MM.1S (cell line): ENCODE measurements around the gene DCBLD1.
"Not testable (repeated sequence)": the region's sequence is repeated elsewhere in the genome, so short reads cannot be mapped to it uniquely, and the experiment has no call there.

Experiments used
- DNase-seq: peaks from one replicate; pipeline ENCODE4 v3.0.0-alpha.2; 2015
- H2AFZ ChIP-seq: fragments of 300-600 bp; sonication (generic); 2 replicates; pipeline ENCODE4 v1.6.0; 2016; ENCODE audit warnings: antibody characterized with exemption, low read length
- H3F3A ChIP-seq: fragments of 300-600 bp; sonication (generic); 2 replicates; pipeline ENCODE4 v1.6.1; 2016; ENCODE audit warnings: mild to moderate bottlenecking, antibody characterized with exemption, low read length, moderate library complexity, mixed read lengths; ENCODE audit not compliant: insufficient read depth
- H3K27ac ChIP-seq: fragments of 300-600 bp; sonication (generic); 2 replicates; pipeline ENCODE4 v1.5.1; 2016; ENCODE audit warnings: mild to moderate bottlenecking, low read length
- H3K27me3 ChIP-seq: fragments of 300-600 bp; sonication (generic); replicated peaks from 2 replicates; pipeline ENCODE4 v1.6.0; 2016; ENCODE audit warnings: low read length; ENCODE audit not compliant: insufficient read depth
- H3K36me3 ChIP-seq: fragments of 300-600 bp; sonication (generic); replicated peaks from 2 replicates; pipeline ENCODE4 v1.6.1; 2016; ENCODE audit warnings: mild to moderate bottlenecking, low read length, mixed read lengths; ENCODE audit not compliant: insufficient read depth
- H3K4me1 ChIP-seq: fragments of 300-600 bp; sonication (generic); 2 replicates; pipeline ENCODE4 v1.6.1; 2016; ENCODE audit warnings: low read length, mixed read lengths
- H3K4me2 ChIP-seq: fragments of 300-600 bp; sonication (generic); 2 replicates; pipeline ENCODE4 v1.6.0; 2016; ENCODE audit warnings: low read depth, low read length
- H3K4me3 ChIP-seq: fragments of 300-600 bp; sonication (generic); 2 replicates; pipeline ENCODE4 v1.5.1; 2016; ENCODE audit warnings: low read length, mixed read lengths
- H3K79me2 ChIP-seq: fragments of 300-600 bp; sonication (generic); 2 replicates; pipeline ENCODE4 v1.6.1; 2016; ENCODE audit warnings: mixed run types, low read length, mixed read lengths
- H3K9ac ChIP-seq: fragments of 300-600 bp; sonication (generic); 2 replicates; pipeline ENCODE4 v1.6.1; 2016; ENCODE audit warnings: low read length, mixed read lengths
- H3K9me2 ChIP-seq: fragments of 300-600 bp; sonication (generic); replicated peaks from 2 replicates; pipeline ENCODE4 v1.6.1; 2016; ENCODE audit warnings: mild to moderate bottlenecking, low read length, mixed read lengths; ENCODE audit not compliant: insufficient read depth
- H3K9me3 ChIP-seq: fragments of 300-600 bp; sonication (generic); replicated peaks from 2 replicates; pipeline ENCODE4 v1.6.1; 2016; ENCODE audit warnings: mild to moderate bottlenecking, low read length, mixed read lengths; ENCODE audit not compliant: insufficient read depth
- H4K20me1 ChIP-seq: fragments of 300-600 bp; sonication (generic); 2 replicates; pipeline ENCODE4 v1.6.1; 2016; ENCODE audit warnings: mild to moderate bottlenecking, low read length, moderate library complexity, mixed read lengths; ENCODE audit not compliant: insufficient read depth
- EZH2 ChIP-seq: fragments of 300-600 bp; sonication (generic); optimal IDR thresholded peaks from 2 replicates; pipeline ENCODE3; 2017; ENCODE audit warnings: low read depth, mild to moderate bottlenecking, antibody characterized with exemption, low read length, mixed read lengths
- EZH2phosphoT487 ChIP-seq: fragments of 300-600 bp; sonication (generic); IDR thresholded peaks from 2 replicates; pipeline ENCODE4 v1.6.1; 2018; ENCODE audit warnings: antibody characterized with exemption, low read length
- TF ChIP-seq, protein P1 (sequence below): fragments of 300-600 bp; sonication (generic); IDR thresholded peaks from 2 replicates; pipeline ENCODE4 v1.5.1; 2016; ENCODE audit warnings: antibody characterized with exemption, low read length, mixed read lengths

DCBLD1 gene

DNA sequence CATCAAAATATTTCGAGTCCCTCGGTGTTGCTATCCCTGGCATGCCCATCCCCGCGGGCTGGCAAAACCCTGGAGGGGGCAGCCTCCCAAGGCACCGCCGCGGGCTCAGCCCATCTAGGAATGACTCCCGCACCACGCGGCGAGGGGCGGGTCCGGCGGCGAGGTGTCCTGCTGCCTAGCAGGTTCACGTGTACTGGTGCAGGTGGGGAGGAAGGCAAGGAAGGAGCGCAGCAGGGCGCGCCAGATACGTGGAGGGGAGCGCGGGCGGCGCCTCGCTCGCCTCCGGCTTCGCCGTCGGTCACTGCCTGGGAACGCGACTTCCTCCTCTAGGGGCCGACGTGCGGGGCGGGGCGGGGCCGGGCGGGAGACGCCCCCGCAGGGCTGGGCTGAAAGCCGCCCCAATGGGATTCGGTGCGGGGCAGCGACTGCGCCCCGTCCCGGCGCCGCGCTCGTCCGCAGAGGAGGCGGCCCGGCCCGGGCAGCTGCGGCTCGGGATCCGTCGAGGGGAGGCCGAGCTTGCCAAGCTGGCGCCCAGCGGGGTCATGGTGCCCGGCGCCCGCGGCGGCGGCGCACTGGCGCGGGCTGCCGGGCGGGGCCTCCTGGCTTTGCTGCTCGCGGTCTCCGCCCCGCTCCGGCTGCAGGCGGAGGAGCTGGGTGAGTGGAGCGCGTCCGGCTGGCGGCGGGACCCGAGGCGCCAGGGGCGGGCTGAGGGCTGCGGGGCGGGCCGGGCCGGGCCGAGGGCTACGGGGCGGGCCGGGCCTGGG lies at the start of gene DCBLD1:
TSS of gene DCBLD1 (plus strand) at position 435 of the 764 bp plus-strand sequence. CDS start at position 543, 108 bp downstream.
- Histone ChIP-seq H3K27ac (peak within 1 kb of the TSS; percentile 89), H3K4me2 (peak within 1 kb of the TSS; percentile 75), H3F3A (peaks cover 46% of the 10 kb centered on the region), H3K4me1 (peaks cover 36% of the 10 kb centered on the region), H3K9me3 (no peaks in the 10 kb centered on the region), H4K20me1 (no peaks in the 10 kb centered on the region), H3K4me3 (peak within 1 kb of the TSS; percentile 97), H3K9ac (peak within 1 kb of the TSS; percentile 94), H3K27me3 (no peaks in the 10 kb centered on the region), H3K9me2 (no peaks in the 10 kb centered on the region), H3K79me2 (peaks cover 38% of the 10 kb centered on the region), H2AFZ (peak within 1 kb of the TSS; percentile 91), H3K36me3 (no peaks in the 10 kb centered on the region)
- peak; percentile 87 for DNase-seq
- TF ChIP-seq EZH2phosphoT487 (no peak), EZH2 (no peak)
- TF ChIP-seq, protein P1, sequence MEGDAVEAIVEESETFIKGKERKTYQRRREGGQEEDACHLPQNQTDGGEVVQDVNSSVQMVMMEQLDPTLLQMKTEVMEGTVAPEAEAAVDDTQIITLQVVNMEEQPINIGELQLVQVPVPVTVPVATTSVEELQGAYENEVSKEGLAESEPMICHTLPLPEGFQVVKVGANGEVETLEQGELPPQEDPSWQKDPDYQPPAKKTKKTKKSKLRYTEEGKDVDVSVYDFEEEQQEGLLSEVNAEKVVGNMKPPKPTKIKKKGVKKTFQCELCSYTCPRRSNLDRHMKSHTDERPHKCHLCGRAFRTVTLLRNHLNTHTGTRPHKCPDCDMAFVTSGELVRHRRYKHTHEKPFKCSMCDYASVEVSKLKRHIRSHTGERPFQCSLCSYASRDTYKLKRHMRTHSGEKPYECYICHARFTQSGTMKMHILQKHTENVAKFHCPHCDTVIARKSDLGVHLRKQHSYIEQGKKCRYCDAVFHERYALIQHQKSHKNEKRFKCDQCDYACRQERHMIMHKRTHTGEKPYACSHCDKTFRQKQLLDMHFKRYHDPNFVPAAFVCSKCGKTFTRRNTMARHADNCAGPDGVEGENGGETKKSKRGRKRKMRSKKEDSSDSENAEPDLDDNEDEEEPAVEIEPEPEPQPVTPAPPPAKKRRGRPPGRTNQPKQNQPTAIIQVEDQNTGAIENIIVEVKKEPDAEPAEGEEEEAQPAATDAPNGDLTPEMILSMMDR, result no peak

DNA sequence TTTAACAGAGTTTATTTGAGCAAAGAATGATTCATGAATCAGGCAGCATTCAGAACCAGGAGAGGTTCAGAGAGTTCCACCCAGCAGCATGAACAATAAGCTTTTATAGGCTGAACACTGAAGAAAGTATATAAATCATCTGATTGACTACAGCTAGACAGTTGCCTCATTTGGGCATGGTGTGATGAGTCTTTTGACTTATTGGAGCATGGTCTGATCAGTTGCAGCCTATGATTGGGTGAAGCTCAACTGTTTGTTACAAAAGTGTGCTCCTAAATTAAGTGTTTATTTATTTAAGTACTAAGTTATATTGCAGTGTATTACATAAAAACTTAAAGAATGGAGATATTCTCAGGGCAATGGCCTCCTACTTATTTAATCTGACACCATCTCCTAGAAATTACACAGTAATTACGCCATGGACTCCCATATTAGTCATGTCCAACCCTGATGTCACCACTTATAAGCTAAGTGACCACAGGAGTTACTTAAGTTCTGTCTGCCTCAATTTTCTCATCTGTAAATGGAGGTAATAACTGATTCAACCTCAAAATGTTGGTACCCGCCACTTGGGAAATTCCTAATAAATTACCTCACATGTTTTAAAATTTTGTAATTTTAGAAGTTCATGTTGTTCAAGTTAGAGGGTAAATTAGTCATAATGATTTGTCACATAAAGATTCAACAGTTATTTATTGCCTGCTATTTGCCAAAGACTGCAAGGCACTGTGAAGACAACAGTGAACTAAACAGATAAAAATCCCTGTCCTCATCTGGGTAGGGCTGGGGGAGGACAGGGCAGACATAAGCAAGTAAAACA lies 41.6 kb upstream of the DCBLD1 start:
- Histone ChIP-seq H3K4me2 (no peak overlapping the region), H3K4me1 (no peaks in the 10 kb centered on the region), H3K27me3 (no peaks in the 10 kb centered on the region), H3K27ac (no peak overlapping the region), H3K9ac (no peak overlapping the region), H2AFZ (no peak overlapping the region), H3K4me3 (no peak overlapping the region), H3K9me2 (no peaks in the 10 kb centered on the region), H3K79me2 (no peaks in the 10 kb centered on the region), H3F3A (no peaks in the 10 kb centered on the region), H4K20me1 (no peaks in the 10 kb centered on the region), H3K9me3 (no peaks in the 10 kb centered on the region), H3K36me3 (no peaks in the 10 kb centered on the region)
- TF ChIP-seq EZH2phosphoT487, result no peak
- TF ChIP-seq, protein P1, result no peak
- no peak for TF ChIP-seq EZH2
- DNase-seq, result no peak

DNA sequence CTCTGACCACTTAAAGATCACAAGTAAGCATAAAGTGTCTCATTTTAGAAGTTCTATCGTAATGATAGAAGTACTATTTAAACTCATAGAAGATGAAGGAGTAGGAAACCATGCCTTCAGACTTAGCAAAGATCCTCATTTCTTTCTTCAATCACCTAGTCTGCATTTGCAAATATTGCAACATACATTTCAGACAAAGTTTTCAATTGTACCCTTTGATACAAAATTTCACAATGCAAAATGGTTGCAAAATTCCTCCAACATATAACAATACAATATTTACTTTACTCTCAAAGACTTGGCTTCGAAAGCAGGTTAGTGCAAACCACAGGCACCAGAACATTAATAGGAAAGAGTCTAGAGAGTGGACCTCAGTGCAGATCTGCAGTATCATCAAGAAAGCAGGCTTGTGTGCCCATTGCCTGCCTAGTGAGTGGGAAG lies 40.6 kb upstream of the DCBLD1 start:
- H3K27me3 ChIP-seq, result no peaks in the 10 kb centered on the region
- H3K36me3 ChIP-seq, result no peaks in the 10 kb centered on the region
- H4K20me1 ChIP-seq, result no peaks in the 10 kb centered on the region
- no peaks in the 10 kb centered on the region for H3F3A ChIP-seq
- H2AFZ ChIP-seq, result no peak overlapping the region
- no peak overlapping the region for H3K4me2 ChIP-seq
- H3K9ac ChIP-seq, result no peak overlapping the region
- no peak for DNase-seq
- no peaks in the 10 kb centered on the region for H3K9me3 ChIP-seq
- no peaks in the 10 kb centered on the region for H3K4me1 ChIP-seq
- H3K4me3 ChIP-seq, result no peak overlapping the region
- no peak overlapping the region for H3K27ac ChIP-seq
- TF ChIP-seq EZH2phosphoT487 (no peak), EZH2 (no peak)
- TF ChIP-seq, protein P1, result no peak
- no peaks in the 10 kb centered on the region for H3K79me2 ChIP-seq
- H3K9me2 ChIP-seq, result no peaks in the 10 kb centered on the region

DNA sequence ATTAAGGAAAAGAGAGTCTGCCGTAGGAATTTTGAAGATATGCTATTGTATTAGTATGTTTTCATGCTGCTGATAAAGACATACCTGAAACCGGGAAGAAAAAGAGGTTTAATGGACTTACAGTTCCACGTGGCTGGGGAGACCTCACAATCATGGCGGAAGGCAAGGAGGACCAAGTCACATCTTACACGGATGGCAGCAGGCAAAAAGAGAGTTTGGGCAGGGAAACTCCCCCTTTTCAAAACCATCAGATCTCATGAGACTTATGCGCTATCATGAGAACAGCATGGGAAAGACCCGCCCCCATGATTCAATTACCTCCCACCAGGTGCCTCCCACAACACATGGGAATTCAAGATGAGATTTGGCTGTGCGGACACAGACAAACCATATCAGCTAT lies 40.2 kb upstream of the DCBLD1 start:
- not testable (repeated sequence) for H3K27me3 ChIP-seq, H3K9me2 ChIP-seq, H3K4me3 ChIP-seq, H3K27ac ChIP-seq, H3K4me2 ChIP-seq, H3K9ac ChIP-seq, H3K79me2 ChIP-seq, H4K20me1 ChIP-seq, H3K4me1 ChIP-seq, H3K36me3 ChIP-seq, H3F3A ChIP-seq, DNase-seq, H3K9me3 ChIP-seq, H2AFZ ChIP-seq
